OCI-LY1 (cell line): Measurements from ENCODE around the gene C1orf105.

Experiments used
- CTCF ChIP-seq: fragments of 200-600 bp; sonication (generic), shearing (Covaris generic); IDR thresholded peaks from 2 replicates; pipeline ENCODE4 v1.5.1; 2017; ENCODE audit warnings: mild to moderate bottlenecking, antibody characterized with exemption, low read length, moderate library complexity, mixed read lengths
- EZH2 ChIP-seq: fragments of 200-600 bp; sonication (generic), shearing (Covaris generic); IDR thresholded peaks from 2 replicates; pipeline ENCODE4 v1.8.0; 2017; ENCODE audit warnings: borderline replicate concordance, mixed run types, mild to moderate bottlenecking, antibody characterized with exemption, low read length, moderate library complexity, mixed read lengths

DNA sequence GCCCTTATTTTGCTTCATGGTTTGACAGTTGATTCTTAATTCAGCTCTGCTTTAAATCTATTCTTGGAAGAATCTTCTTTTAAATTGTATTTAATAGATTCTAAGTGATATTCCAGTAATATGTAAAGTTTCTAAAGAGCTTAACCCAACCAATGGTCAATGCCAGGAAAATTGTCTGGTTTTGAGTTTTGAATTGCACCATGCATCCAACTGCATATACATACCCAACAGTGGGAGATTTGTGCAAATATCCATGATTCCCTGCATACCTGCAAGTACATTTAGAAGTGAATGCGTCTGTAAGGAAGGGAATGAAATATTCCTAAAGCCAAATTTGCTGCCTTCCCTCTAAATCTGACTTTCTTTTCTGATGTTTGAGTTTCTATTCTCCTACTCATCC is 35.8 kb upstream of the C1orf105 start:
- TF ChIP-seq CTCF, result no peak
- no peak for TF ChIP-seq EZH2
